A673 (cell line): ENCODE measurements around the gene SNRPA. TPM values are rescaled to one million over a fixed set of nuclear protein-coding genes. Genes with fewer than 3 reads are reported as not detected.
A peak's percentile ranks its signal among the peaks of the same experiment; 100 is the strongest.

ENCODE experiments used
- BruUV-seq: library from RNA; stranded (reverse); fragments of 400-500 nt; replicated peaks from 2 replicates; lab custom pipeline; 2021; lab: Mats Ljungman, UMichigan
- CTCF ChIA-PET: fragments of 300-600 bp; sonication (Branson Sonifier 250); formaldehyde crosslinking; loops from one replicate; lab custom pipeline; 2022; ENCODE audit warnings: antibody characterized with exemption; lab: Charles Lee
- POLR2A ChIA-PET: fragments of 300-600 bp; sonication (Branson Sonifier 250); formaldehyde crosslinking; loops from one replicate; lab custom pipeline; 2022; ENCODE audit warnings: antibody characterized with exemption; ENCODE audit not compliant: low non-redundant PET; lab: Charles Lee
- DNase-seq: peaks from one replicate; pipeline ENCODE4 v3.0.0-alpha.2; 2015; ENCODE audit warnings: low spot score
- H3K27ac ChIP-seq: fragments of 200-600 bp; sonication (generic); 2 replicates; pipeline ENCODE4 v1.5.1; 2016; ENCODE audit warnings: mixed run types, low read depth, mild to moderate bottlenecking, mixed read lengths, antibody characterized with exemption, low read length; ENCODE audit not compliant: poor library complexity, severe bottlenecking
- H3K27me3 ChIP-seq: fragments of 200-600 bp; sonication (generic); replicated peaks from 2 replicates; pipeline ENCODE4 v1.6.1; 2017; ENCODE audit warnings: mixed run types, low read depth, mild to moderate bottlenecking, mixed read lengths, antibody characterized with exemption, low read length; ENCODE audit not compliant: insufficient read depth, poor library complexity
- H3K36me3 ChIP-seq: fragments of 200-600 bp; sonication (generic); 2 replicates; pipeline ENCODE4 v1.6.1; 2016; ENCODE audit warnings: mixed run types, mild to moderate bottlenecking, mixed read lengths, antibody characterized with exemption, low read length; ENCODE audit not compliant: insufficient read depth, poor library complexity, severe bottlenecking
- H3K4me1 ChIP-seq: fragments of 200-600 bp; sonication (generic); 2 replicates; pipeline ENCODE4 v1.6.1; 2017; ENCODE audit warnings: mixed run types, mild to moderate bottlenecking, mixed read lengths, antibody characterized with exemption, low read length; ENCODE audit not compliant: insufficient read depth, poor library complexity, severe bottlenecking
- H3K4me3 ChIP-seq: fragments of 200-600 bp; sonication (generic); 2 replicates; pipeline ENCODE4 v1.5.1; 2016; ENCODE audit warnings: low read depth, mixed run types, mild to moderate bottlenecking, mixed read lengths, low read length; ENCODE audit not compliant: poor library complexity, severe bottlenecking
- H3K9me3 ChIP-seq: fragments of 200-600 bp; sonication (generic); 2 replicates; pipeline ENCODE4 v1.6.1; 2016; ENCODE audit warnings: mixed run types, low read depth, mild to moderate bottlenecking, mixed read lengths, antibody characterized with exemption, low read length; ENCODE audit not compliant: poor library complexity, severe bottlenecking
- EZH2 ChIP-seq: fragments of 200-600 bp; sonication (generic); IDR thresholded peaks from 2 replicates; pipeline ENCODE4 v1.6.1; 2017; ENCODE audit warnings: borderline replicate concordance, low read depth, mild to moderate bottlenecking, mixed read lengths, antibody characterized with exemption, low read length; ENCODE audit not compliant: poor library complexity, severe bottlenecking
- intact Hi-C: fragments of 100-400 bp; cut with micrococcal nuclease; formaldehyde crosslinking; loops from one replicate; pipeline ENCODE4 v1.10.0; 2022; ENCODE audit not compliant: unreplicated experiment
- total RNA-seq: library from RNA; stranded (reverse); gene quantifications from 2 replicates; pipeline ENCODE4 v1.2.3, GENCODE V29; 2021
- TF ChIP-seq, protein P1 (sequence below): fragments of 300-800, 200-600 bp; sonication (generic); conservative IDR thresholded peaks from 2 replicates; pipeline ENCODE4 v1.5.1; 2017; ENCODE audit warnings: low read depth, mild to moderate bottlenecking, antibody characterized with exemption, low read length, moderate library complexity, mixed read lengths

The SNRPA gene
- total RNA-seq, 1 experiment from 2014 or later: 167 TPM

DNA sequence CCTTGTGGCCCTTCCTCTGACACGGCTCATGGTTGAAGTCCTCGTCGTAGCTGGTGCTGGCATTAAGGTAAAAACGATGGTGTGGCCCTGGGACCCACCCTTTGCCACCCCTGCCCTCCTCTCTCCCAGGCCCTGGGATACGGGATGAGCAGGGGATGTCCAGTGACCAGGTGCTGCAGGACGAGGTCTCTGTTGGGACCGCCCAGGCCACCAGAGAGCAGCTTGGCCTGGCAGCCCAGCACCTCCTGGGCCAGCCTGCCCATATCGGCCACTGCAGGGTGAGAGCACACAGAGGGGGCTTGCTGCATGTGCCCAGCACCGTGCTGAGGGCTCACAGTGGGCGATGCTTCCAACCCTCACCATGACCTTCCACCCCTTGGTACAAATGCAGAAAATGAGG is 7.1 kb upstream of the SNRPA start:
- TF ChIP-seq, protein P1, sequence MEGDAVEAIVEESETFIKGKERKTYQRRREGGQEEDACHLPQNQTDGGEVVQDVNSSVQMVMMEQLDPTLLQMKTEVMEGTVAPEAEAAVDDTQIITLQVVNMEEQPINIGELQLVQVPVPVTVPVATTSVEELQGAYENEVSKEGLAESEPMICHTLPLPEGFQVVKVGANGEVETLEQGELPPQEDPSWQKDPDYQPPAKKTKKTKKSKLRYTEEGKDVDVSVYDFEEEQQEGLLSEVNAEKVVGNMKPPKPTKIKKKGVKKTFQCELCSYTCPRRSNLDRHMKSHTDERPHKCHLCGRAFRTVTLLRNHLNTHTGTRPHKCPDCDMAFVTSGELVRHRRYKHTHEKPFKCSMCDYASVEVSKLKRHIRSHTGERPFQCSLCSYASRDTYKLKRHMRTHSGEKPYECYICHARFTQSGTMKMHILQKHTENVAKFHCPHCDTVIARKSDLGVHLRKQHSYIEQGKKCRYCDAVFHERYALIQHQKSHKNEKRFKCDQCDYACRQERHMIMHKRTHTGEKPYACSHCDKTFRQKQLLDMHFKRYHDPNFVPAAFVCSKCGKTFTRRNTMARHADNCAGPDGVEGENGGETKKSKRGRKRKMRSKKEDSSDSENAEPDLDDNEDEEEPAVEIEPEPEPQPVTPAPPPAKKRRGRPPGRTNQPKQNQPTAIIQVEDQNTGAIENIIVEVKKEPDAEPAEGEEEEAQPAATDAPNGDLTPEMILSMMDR: no peak
- TF ChIP-seq EZH2: no peak
- BruUV-seq: no TSS peak
- intact Hi-C loops: no loop called here
- CTCF ChIA-PET: no interaction called here
- H3K9me3 ChIP-seq: no peaks in the 10 kb centered on the region
- H3K27ac ChIP-seq: no peak overlapping the region
- no peak overlapping the region for H3K4me3 ChIP-seq
- no peak for DNase-seq
- POLR2A ChIA-PET: no interaction called here
- H3K4me1 ChIP-seq: no peaks in the 10 kb centered on the region
- no peaks in the 10 kb centered on the region for H3K27me3 ChIP-seq
- no peaks in the 10 kb centered on the region for H3K36me3 ChIP-seq

DNA sequence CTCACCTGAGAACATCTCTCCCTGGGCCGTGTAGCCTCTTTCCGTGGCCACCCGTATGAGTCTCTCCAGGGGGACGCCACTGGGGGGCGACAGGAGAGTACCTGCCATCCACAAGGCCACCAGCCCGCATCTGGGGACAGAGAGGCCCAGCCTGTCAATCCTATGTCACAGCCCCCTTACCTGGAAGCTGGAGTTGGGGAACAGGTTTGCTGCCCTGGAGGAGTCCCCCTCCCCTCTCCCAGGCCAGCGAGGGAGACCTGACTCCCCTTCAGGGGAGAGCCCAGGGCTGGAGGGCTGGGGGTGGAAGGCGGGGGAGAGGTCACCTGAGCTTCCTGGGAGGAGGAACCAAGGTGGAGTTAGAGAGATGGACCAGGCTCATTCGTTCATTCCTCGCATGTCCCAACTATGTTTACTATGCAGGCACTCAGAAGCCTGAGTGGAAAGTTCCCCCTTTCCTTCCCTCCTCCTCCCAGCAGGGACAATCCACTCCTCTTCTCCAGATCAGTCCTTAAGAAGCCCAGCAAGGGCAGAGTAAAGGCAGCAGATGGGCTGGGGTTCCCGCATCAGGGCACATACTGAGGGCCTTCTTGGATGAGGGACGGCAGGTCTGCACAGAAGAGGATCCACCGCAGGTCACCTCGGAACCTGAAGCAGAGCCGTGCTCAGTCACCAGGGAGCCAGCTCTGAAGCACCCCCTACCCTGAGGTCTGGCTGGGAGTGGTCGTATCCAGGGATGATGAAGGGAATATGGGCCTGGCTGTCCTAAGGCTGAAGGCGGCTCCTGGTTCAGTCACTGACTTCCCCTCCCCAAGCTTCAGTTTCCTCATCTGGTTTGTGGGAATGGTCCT is 6.2 kb upstream of the SNRPA start:
- intact Hi-C loops: no loop called here
- DNase-seq: no peak
- Histone ChIP-seq H3K36me3 (no peaks in the 10 kb centered on the region), H3K27me3 (no peaks in the 10 kb centered on the region), H3K4me1 (peaks cover 5% of the 10 kb centered on the region), H3K4me3 (no peak overlapping the region), H3K9me3 (no peaks in the 10 kb centered on the region), H3K27ac (peak overlapping the region; percentile 61)
- POLR2A ChIA-PET: interaction anchor here (0.6 kb wide), 1 partner anchor 150 kb away, joined by 3 read pairs; no protein-coding TSS in a partner anchor
- TF ChIP-seq, protein P1: 0 out of 2 replicates have a peak, but pooled peaks have one; percentile 23
- no peak for TF ChIP-seq EZH2
- CTCF ChIA-PET: no interaction called here
- no TSS peak for BruUV-seq

DNA sequence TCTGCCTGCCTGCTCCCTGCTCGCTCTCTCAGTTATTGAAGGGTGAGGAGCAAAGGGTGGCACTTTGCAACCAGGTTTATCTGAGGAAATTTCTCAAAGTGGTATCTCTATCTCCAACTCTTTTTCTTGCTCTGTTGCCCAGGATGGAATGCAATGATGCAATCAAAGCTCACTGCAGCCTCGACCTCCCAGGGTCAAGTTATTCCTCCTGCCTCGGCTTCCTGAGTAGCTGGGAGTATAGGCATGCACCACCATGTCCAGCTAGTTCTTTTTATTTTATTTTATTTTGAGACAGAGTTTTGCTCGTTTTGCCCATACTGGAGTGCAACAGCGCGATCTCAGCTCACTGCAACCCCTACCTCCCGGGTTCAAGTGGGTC is 5.6 kb upstream of the SNRPA start:
- DNase-seq: no peak
- peak overlapping the region; percentile 61 for H3K27ac ChIP-seq
- ChIA-PET POLR2A (no interaction called here), CTCF (no interaction called here)
- H3K36me3 ChIP-seq: no peaks in the 10 kb centered on the region
- intact Hi-C loops: no loop called here
- no peaks in the 10 kb centered on the region for H3K9me3 ChIP-seq
- no TSS peak for BruUV-seq
- H3K4me3 ChIP-seq: no peak overlapping the region
- peaks cover 8% of the 10 kb centered on the region for H3K4me1 ChIP-seq
- no peaks in the 10 kb centered on the region for H3K27me3 ChIP-seq
- TF ChIP-seq, protein P1: no peak
- TF ChIP-seq EZH2: no peak
